H9 (cell line): ENCODE results near the gene BROX. TPM values are rescaled to one million over a fixed set of nuclear protein-coding genes. Genes with fewer than 3 reads are reported as not detected.

ENCODE experiments used
- DNase-seq: peaks from one replicate; pipeline ENCODE4 v3.0.0-alpha.2; 2017
- H2AFZ ChIP-seq: one replicate; pipeline ENCODE4 v1.6.1; 2013; ENCODE audit warnings: mild to moderate bottlenecking, low read length, control low read depth, moderate library complexity
- H2AK5ac ChIP-seq: 2 replicates; pipeline ENCODE4 v1.6.1; 2013; ENCODE audit warnings: low read length, control low read depth, mixed read lengths; ENCODE audit not compliant: insufficient read length
- H2BK120ac ChIP-seq: one replicate; pipeline ENCODE4 v1.6.1; 2013; ENCODE audit warnings: low read depth, mild to moderate bottlenecking, low read length, control low read depth, inconsistent platforms; ENCODE audit not compliant: poor library complexity, severe bottlenecking
- H2BK12ac ChIP-seq: 2 replicates; pipeline ENCODE4 v1.6.1; 2013; ENCODE audit warnings: low read length, control low read depth, mixed read lengths, low read depth; ENCODE audit not compliant: insufficient read length
- H2BK15ac ChIP-seq: 2 replicates; pipeline ENCODE4 v1.6.1; 2013; ENCODE audit warnings: low read depth, low read length, control low read depth
- H2BK20ac ChIP-seq: one replicate; pipeline ENCODE4 v1.6.1; 2013; ENCODE audit warnings: low read depth, mild to moderate bottlenecking, low read length, control low read depth, inconsistent platforms; ENCODE audit not compliant: poor library complexity, severe bottlenecking
- H2BK5ac ChIP-seq: 2 replicates; pipeline ENCODE4 v1.6.1; 2013; ENCODE audit warnings: low read length, control low read depth, mixed read lengths; ENCODE audit not compliant: insufficient read length
- H3K14ac ChIP-seq: 2 replicates; pipeline ENCODE4 v1.6.1; 2013; ENCODE audit warnings: low read length, control low read depth; ENCODE audit not compliant: insufficient read depth
- H3K18ac ChIP-seq: 2 replicates; pipeline ENCODE4 v1.6.1; 2013; ENCODE audit warnings: low read depth, mild to moderate bottlenecking, mixed read lengths, low read length, control low read depth; ENCODE audit not compliant: insufficient read length
- H3K23ac ChIP-seq: 2 replicates; pipeline ENCODE4 v1.6.1; 2013; ENCODE audit warnings: low read length, control low read depth, mixed read lengths, low read depth; ENCODE audit not compliant: insufficient read length
- H3K23me2 ChIP-seq: 2 replicates; pipeline ENCODE4 v1.6.1; 2013; ENCODE audit warnings: low read depth, mild to moderate bottlenecking, mixed read lengths, low read length, control low read depth; ENCODE audit not compliant: insufficient read length, poor library complexity, severe bottlenecking
- H3K27ac ChIP-seq: 2 replicates; pipeline ENCODE4 v1.5.1; 2013; ENCODE audit warnings: low read length, control low read depth, mixed read lengths, low read depth; ENCODE audit not compliant: insufficient read length
- H3K27me3 ChIP-seq: 2 replicates; pipeline ENCODE4 v1.6.1; 2013; ENCODE audit warnings: low read length, control low read depth, inconsistent platforms; ENCODE audit not compliant: insufficient read depth
- H3K4ac ChIP-seq: 2 replicates; pipeline ENCODE4 v1.6.1; 2013; ENCODE audit warnings: low read depth, mild to moderate bottlenecking, control low read depth, inconsistent platforms, low read length, moderate library complexity
- H3K4me1 ChIP-seq: 2 replicates; pipeline ENCODE4 v1.6.1; 2013; ENCODE audit warnings: low read length, control low read depth, inconsistent platforms; ENCODE audit not compliant: insufficient read depth
- H3K4me2 ChIP-seq: 2 replicates; pipeline ENCODE4 v1.6.1; 2013; ENCODE audit warnings: low read length, control low read depth, mixed read lengths; ENCODE audit not compliant: insufficient read length, insufficient read depth
- H3K56ac ChIP-seq: 2 replicates; pipeline ENCODE4 v1.6.1; 2013; ENCODE audit warnings: low read depth, mild to moderate bottlenecking, mixed read lengths, low read length, control low read depth; ENCODE audit not compliant: insufficient read length
- H3K79me1 ChIP-seq: 2 replicates; pipeline ENCODE4 v1.6.1; 2013; ENCODE audit warnings: low read depth, mild to moderate bottlenecking, moderate library complexity, low read length, control low read depth, inconsistent platforms; ENCODE audit not compliant: insufficient read depth, poor library complexity, severe bottlenecking
- H3K79me2 ChIP-seq: 2 replicates; pipeline ENCODE4 v1.6.1; 2013; ENCODE audit warnings: low read length, control low read depth, inconsistent platforms; ENCODE audit not compliant: insufficient read depth
- H3K9ac ChIP-seq: 2 replicates; pipeline ENCODE4 v1.6.1; 2013; ENCODE audit warnings: low read length, control low read depth, mixed read lengths; ENCODE audit not compliant: insufficient read length; ENCODE audit errors: extremely low read depth
- H3K9me3 ChIP-seq: one replicate; pipeline ENCODE4 v1.6.1; 2013; ENCODE audit warnings: low read depth, low read length, inconsistent platforms; ENCODE audit not compliant: control insufficient read depth
- H3T11ph ChIP-seq: one replicate; pipeline ENCODE4 v1.6.1; 2013; ENCODE audit warnings: mild to moderate bottlenecking, low read length, control low read depth, inconsistent platforms
- H4K20me1 ChIP-seq: one replicate; pipeline ENCODE4 v1.6.1; 2013; ENCODE audit not compliant: control insufficient read depth, insufficient read length, insufficient read depth
- H4K5ac ChIP-seq: 2 replicates; pipeline ENCODE4 v1.6.1; 2013; ENCODE audit warnings: low read depth, mild to moderate bottlenecking, mixed read lengths, low read length, control low read depth; ENCODE audit not compliant: insufficient read length
- H4K8ac ChIP-seq: replicated peaks from 2 replicates; pipeline ENCODE4 v1.6.1; 2013; ENCODE audit warnings: low read length, control low read depth, mixed read lengths, low read depth; ENCODE audit not compliant: insufficient read length
- H4K91ac ChIP-seq: 2 replicates; pipeline ENCODE4 v1.6.1; 2013; ENCODE audit warnings: low read depth, mild to moderate bottlenecking, moderate library complexity, mixed read lengths, low read length, control low read depth; ENCODE audit not compliant: insufficient read length
- H3K27ac Mint-ChIP-seq, 3 experiments: 2 replicates in 2 of 3; 3 replicates in 1 of 3; pipeline ENCODE4 v1.8.0; 2020 to 2021; ENCODE audit warnings: mixed read lengths in 3 of 3, mild to moderate bottlenecking in 1 of 3, moderate library complexity in 1 of 3
- H3K27me3 Mint-ChIP-seq: 2 replicates; pipeline ENCODE4 v1.8.0; 2021; ENCODE audit warnings: low read depth, mild to moderate bottlenecking, moderate library complexity, mixed read lengths
- H3K36me3 Mint-ChIP-seq, 3 experiments: 2 replicates in 2 of 3; 3 replicates in 1 of 3; pipeline ENCODE4 v1.8.0; 2020 to 2021; ENCODE audit warnings: low read depth in 3 of 3, mixed read lengths in 3 of 3; ENCODE audit not compliant: insufficient read depth in 1 of 3
- H3K4me1 Mint-ChIP-seq, 2 experiments: 2 replicates each; pipeline ENCODE4 v1.8.0; 2020; ENCODE audit warnings: mixed read lengths in 2 of 2
- H3K4me3 Mint-ChIP-seq, 2 experiments: 2 replicates in 1 of 2; 3 replicates in 1 of 2; pipeline ENCODE4 v1.8.0; 2020 to 2021; ENCODE audit warnings: mild to moderate bottlenecking in 2 of 2, mixed read lengths in 2 of 2, moderate library complexity in 1 of 2
- H3K9me3 Mint-ChIP-seq, 2 experiments: 2 replicates in 1 of 2; 3 replicates in 1 of 2; pipeline ENCODE4 v1.8.0; 2020; ENCODE audit warnings: mild to moderate bottlenecking in 2 of 2, mixed read lengths in 2 of 2, moderate library complexity in 1 of 2
- WGBS: extraction: QIAGEN DNeasy Blood & Tissue Kit; methylation state at CpG from one replicate; pipeline ENCODE4 v1.1.7; 2013; ENCODE audit warnings: missing lambda C conversion rate, low lambda C conversion rate, mixed read lengths; ENCODE audit not compliant: insufficient read length; ENCODE audit errors: extremely low coverage; 5-methylcytosine and 5-hydroxymethylcytosine counted together
- total RNA-seq: library from RNA; stranded (reverse); gene quantifications from 2 replicates; pipeline ENCODE4 v1.2.1, GENCODE V29; 2021
- TF ChIP-seq, protein P1 (sequence below): fragments of 200-600 bp; sonication (generic); conservative IDR thresholded peaks from 3 replicates; pipeline ENCODE4 v1.8.0; 2021; ENCODE audit warnings: antibody characterized with exemption, mild to moderate bottlenecking

Gene BROX
- total RNA-seq, 1 experiment from 2014 or later: 27.8 TPM

DNA sequence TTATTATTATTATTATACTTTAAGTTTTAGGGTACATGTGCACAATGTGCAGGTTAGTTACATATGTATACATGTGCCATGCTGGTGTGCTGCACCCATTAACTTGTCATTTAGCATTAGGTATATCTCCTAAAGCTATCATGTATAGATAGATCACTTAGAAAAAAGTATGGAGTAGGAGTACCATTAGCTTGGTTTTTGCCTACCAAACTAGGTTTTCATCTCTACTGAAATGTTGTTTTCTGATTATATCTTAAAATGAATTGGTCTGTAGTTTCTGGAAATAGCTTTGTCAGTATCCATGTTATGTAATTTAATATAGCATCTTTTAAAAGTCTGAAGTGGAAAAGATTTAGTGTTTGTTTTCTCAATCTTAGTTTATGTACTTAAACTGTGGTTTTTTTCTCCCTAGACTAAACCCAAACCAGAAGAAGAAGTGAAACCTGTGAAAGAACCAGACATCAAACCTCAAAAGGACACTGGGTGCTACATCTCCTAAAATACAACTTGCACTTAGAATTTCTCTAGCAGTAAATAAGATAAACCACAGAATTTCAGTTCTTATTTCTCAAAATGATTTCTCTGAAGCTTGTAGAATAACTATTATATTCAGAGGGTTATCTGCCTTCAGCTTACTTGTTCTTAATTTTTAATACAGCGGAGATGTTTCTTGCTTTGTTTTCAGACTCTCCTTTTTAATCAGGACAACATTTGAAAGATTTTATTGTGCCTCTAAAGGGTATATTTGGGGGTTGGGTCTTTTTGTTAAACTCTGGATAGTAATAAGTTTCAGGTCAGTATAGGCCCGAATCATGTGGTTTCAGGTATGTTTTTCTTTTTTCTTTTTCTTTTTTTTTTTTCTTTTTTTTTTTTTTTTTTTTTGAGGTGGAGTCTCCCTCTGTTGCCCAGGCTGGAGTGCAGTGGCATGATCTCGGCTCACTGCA, 20.1 kb downstream of the BROX start:
- Histone ChIP-seq H3K79me2 (no peaks in the 10 kb centered on the region), H3K27me3 (no peaks in the 10 kb centered on the region), H3K14ac (no peak overlapping the region), H3K23me2 (peaks cover 2% of the 10 kb centered on the region), H2BK120ac (no peak overlapping the region), H2BK15ac (no peak overlapping the region), H4K8ac (no peak overlapping the region), H3K9ac (no peak overlapping the region), H3K23ac (no peak overlapping the region), H3K4me1 (peaks cover 7% of the 10 kb centered on the region; the same call in 1 of the 2 replicates), H4K91ac (no peak overlapping the region), H3K4ac (no peak overlapping the region), H3K27ac (no peak overlapping the region), H4K5ac (no peak overlapping the region), H3K9me3 (no peaks in the 10 kb centered on the region), H2BK12ac (no peak overlapping the region), H3K56ac (no peak overlapping the region), H3K79me1 (no peaks in the 10 kb centered on the region), H2BK5ac (no peak overlapping the region), H2AFZ (no peak overlapping the region), H2AK5ac (no peak overlapping the region), H3K4me2 (no peak overlapping the region), H3T11ph (no peak overlapping the region), H3K18ac (no peak overlapping the region), H4K20me1 (no peaks in the 10 kb centered on the region), H2BK20ac (no peak overlapping the region)
- peaks cover 11 to 50% (median 49%) of the 10 kb centered on the region in 3 experiments; a peak in 6 of 7 replicates for H3K36me3 Mint-ChIP-seq
- DNase-seq: no peak
- TF ChIP-seq, protein P1, sequence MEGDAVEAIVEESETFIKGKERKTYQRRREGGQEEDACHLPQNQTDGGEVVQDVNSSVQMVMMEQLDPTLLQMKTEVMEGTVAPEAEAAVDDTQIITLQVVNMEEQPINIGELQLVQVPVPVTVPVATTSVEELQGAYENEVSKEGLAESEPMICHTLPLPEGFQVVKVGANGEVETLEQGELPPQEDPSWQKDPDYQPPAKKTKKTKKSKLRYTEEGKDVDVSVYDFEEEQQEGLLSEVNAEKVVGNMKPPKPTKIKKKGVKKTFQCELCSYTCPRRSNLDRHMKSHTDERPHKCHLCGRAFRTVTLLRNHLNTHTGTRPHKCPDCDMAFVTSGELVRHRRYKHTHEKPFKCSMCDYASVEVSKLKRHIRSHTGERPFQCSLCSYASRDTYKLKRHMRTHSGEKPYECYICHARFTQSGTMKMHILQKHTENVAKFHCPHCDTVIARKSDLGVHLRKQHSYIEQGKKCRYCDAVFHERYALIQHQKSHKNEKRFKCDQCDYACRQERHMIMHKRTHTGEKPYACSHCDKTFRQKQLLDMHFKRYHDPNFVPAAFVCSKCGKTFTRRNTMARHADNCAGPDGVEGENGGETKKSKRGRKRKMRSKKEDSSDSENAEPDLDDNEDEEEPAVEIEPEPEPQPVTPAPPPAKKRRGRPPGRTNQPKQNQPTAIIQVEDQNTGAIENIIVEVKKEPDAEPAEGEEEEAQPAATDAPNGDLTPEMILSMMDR: no peak
- H3K4me3 Mint-ChIP-seq: no peak overlapping the region
- H3K4me1 Mint-ChIP-seq: peaks cover 3 to 9% of the 10 kb centered on the region in 2 experiments
- H3K27me3 Mint-ChIP-seq: no peaks in the 10 kb centered on the region
- WGBS: no CpG with 5 or more reads among the region's 3 CpGs
- no peaks in the 10 kb centered on the region for H3K9me3 Mint-ChIP-seq
- H3K27ac Mint-ChIP-seq: no peak overlapping the region
